Hepatocyte (in vitro differentiated cells): Measurements from ENCODE around the gene ST8SIA1. TPM values are rescaled to one million over a fixed set of nuclear protein-coding genes. Genes with fewer than 3 reads are reported as not detected.

ENCODE experiments used
- DNase-seq: peaks from one replicate; pipeline ENCODE4 v3.0.0-alpha.2; 2016; ENCODE audit warnings: low spot score
- H2AFZ ChIP-seq: fragments of 200-600 bp; sonication (generic); 2 replicates; pipeline ENCODE4 v1.6.0; 2016; ENCODE audit warnings: antibody characterized with exemption, mild to moderate bottlenecking
- H3K27ac ChIP-seq: fragments of 200-600 bp; sonication (generic); 2 replicates; pipeline ENCODE4 v1.5.1; 2016; ENCODE audit warnings: mild to moderate bottlenecking
- H3K27me3 ChIP-seq: fragments of 200-600 bp; sonication (generic); 2 replicates; pipeline ENCODE4 v1.6.1; 2016
- H3K36me3 ChIP-seq: fragments of 200-600 bp; sonication (generic); replicated peaks from 2 replicates; pipeline ENCODE4 v1.5.1; 2016; ENCODE audit warnings: low read depth; ENCODE audit not compliant: insufficient read depth
- H3K4me1 ChIP-seq: fragments of 200-600 bp; sonication (generic); 2 replicates; pipeline ENCODE4 v1.5.1; 2016; ENCODE audit warnings: mild to moderate bottlenecking, moderate library complexity; ENCODE audit not compliant: insufficient read depth
- H3K4me2 ChIP-seq: fragments of 200-600 bp; sonication (generic); 2 replicates; pipeline ENCODE4 v1.6.0; 2016
- H3K4me3 ChIP-seq: fragments of 200-600 bp; sonication (generic); 2 replicates; pipeline ENCODE4 v1.5.1; 2016; ENCODE audit warnings: mild to moderate bottlenecking
- H3K79me2 ChIP-seq: fragments of 200-600 bp; sonication (generic); 2 replicates; pipeline ENCODE4 v1.6.0; 2017; ENCODE audit warnings: mild to moderate bottlenecking
- H3K9me2 ChIP-seq: fragments of 200-600 bp; sonication (generic); replicated peaks from 2 replicates; pipeline ENCODE4 v1.6.0; 2017; ENCODE audit warnings: mild to moderate bottlenecking; ENCODE audit not compliant: insufficient read depth
- H3K9me3 ChIP-seq: fragments of 200-600 bp; sonication (generic); 2 replicates; pipeline ENCODE4 v1.5.1; 2016; ENCODE audit warnings: low read depth, mild to moderate bottlenecking
- H4K20me1 ChIP-seq: fragments of 200-600 bp; sonication (generic); 2 replicates; pipeline ENCODE4 v1.6.0; 2016; ENCODE audit warnings: mild to moderate bottlenecking; ENCODE audit not compliant: insufficient read depth, poor library complexity, severe bottlenecking
- EZH2 ChIP-seq: fragments of 200-600 bp; sonication (generic); IDR thresholded peaks from 2 replicates; pipeline ENCODE4 v1.6.1; 2016; ENCODE audit warnings: antibody characterized with exemption, mild to moderate bottlenecking, borderline replicate concordance
- EZH2phosphoT487 ChIP-seq: fragments of 200-600 bp; sonication (generic); IDR thresholded peaks from one replicate; pipeline ENCODE4 v1.6.1; 2018; ENCODE audit warnings: antibody characterized with exemption, mild to moderate bottlenecking, low read depth, moderate library complexity; ENCODE audit not compliant: unreplicated experiment, severe bottlenecking
- WGBS: methylation state at CpG from one replicate; pipeline ENCODE4 v1.1.6; 2016; ENCODE audit warnings: low lambda C conversion rate; ENCODE audit errors: missing lambda C conversion rate; 5-methylcytosine and 5-hydroxymethylcytosine counted together
- polyA plus RNA-seq: library from polyadenylated mRNA; unstranded; fragments of >200 nt; fragmentation: Nextera tagmentation; extraction: Ambion mirVana; gene quantifications from 2 replicates; pipeline ENCODE4 v1.2.1, GENCODE V29; 2016
- total RNA-seq: library from RNA; depleted of rRNA; stranded (reverse); fragments of >200 nt; gene quantifications from 2 replicates; pipeline ENCODE4 v1.2.3, GENCODE V29; 2014
- TF ChIP-seq, protein P1 (sequence below): fragments of 200-600 bp; sonication (generic); IDR thresholded peaks from 2 replicates; pipeline ENCODE4 v1.5.1; 2016; ENCODE audit warnings: antibody characterized with exemption, mild to moderate bottlenecking; ENCODE audit not compliant: poor library complexity

ST8SIA1 gene
- total and polyA plus RNA-seq, 2 experiments from 2014 or later = 0.88 to 2.0 TPM

GRCh38 chr12:22211128-22211527 is 123.4 kb downstream of the ST8SIA1 start:
- Histone ChIP-seq H3K4me2 (no peak overlapping the region), H3K36me3 (no peaks in the 10 kb centered on the region), H2AFZ (no peak overlapping the region), H3K9me3 (no peaks in the 10 kb centered on the region), H4K20me1 (no peaks in the 10 kb centered on the region), H3K27me3 (no peaks in the 10 kb centered on the region), H3K4me3 (no peak overlapping the region), H3K79me2 (no peaks in the 10 kb centered on the region), H3K9me2 (no peaks in the 10 kb centered on the region), H3K27ac (no peak overlapping the region), H3K4me1 (no peaks in the 10 kb centered on the region)
- no peak for DNase-seq
- TF ChIP-seq EZH2phosphoT487 (no peak), EZH2 (no peak)
- TF ChIP-seq, protein P1, sequence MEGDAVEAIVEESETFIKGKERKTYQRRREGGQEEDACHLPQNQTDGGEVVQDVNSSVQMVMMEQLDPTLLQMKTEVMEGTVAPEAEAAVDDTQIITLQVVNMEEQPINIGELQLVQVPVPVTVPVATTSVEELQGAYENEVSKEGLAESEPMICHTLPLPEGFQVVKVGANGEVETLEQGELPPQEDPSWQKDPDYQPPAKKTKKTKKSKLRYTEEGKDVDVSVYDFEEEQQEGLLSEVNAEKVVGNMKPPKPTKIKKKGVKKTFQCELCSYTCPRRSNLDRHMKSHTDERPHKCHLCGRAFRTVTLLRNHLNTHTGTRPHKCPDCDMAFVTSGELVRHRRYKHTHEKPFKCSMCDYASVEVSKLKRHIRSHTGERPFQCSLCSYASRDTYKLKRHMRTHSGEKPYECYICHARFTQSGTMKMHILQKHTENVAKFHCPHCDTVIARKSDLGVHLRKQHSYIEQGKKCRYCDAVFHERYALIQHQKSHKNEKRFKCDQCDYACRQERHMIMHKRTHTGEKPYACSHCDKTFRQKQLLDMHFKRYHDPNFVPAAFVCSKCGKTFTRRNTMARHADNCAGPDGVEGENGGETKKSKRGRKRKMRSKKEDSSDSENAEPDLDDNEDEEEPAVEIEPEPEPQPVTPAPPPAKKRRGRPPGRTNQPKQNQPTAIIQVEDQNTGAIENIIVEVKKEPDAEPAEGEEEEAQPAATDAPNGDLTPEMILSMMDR = no peak
- 95% methylated on average over 2 of the region's 2 CpGs for WGBS

DNA sequence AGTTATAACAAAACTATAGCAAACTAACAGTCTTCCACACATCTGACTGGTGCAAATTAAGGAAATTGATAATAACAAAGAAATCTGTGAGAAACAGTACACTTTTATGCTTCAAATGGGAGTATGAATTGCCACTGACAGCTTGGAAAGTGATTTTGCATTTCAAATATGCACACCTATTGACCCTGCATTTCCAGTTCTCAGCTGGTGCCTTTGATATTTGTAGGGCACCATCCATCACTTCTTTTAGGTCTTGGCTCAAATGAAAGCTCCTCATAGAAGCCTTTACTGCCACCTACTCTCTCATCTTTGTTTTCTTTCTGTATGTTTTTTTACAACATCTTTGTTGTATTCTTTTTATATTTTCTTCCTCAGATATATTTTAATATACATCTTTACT is 125.1 kb downstream of the ST8SIA1 start:
- H3K4me3 ChIP-seq = no peak overlapping the region
- H4K20me1 ChIP-seq = no peaks in the 10 kb centered on the region
- no peaks in the 10 kb centered on the region for H3K9me3 ChIP-seq
- no peaks in the 10 kb centered on the region for H3K36me3 ChIP-seq
- TF ChIP-seq EZH2 (no peak), EZH2phosphoT487 (no peak)
- TF ChIP-seq, protein P1 = no peak
- no peaks in the 10 kb centered on the region for H3K4me1 ChIP-seq
- no peaks in the 10 kb centered on the region for H3K9me2 ChIP-seq
- no peaks in the 10 kb centered on the region for H3K79me2 ChIP-seq
- H3K27ac ChIP-seq = no peak overlapping the region
- no peak for DNase-seq
- no peak overlapping the region for H2AFZ ChIP-seq
- H3K4me2 ChIP-seq = no peak overlapping the region
- no peaks in the 10 kb centered on the region for H3K27me3 ChIP-seq

- Histone ChIP-seq H2AFZ (no peak overlapping the region), H3K9me3 (no peaks in the 10 kb centered on the region), H3K27ac (no peak overlapping the region), H3K9me2 (no peaks in the 10 kb centered on the region), H3K4me1 (no peaks in the 10 kb centered on the region), H3K4me3 (no peak overlapping the region), H3K4me2 (no peak overlapping the region), H4K20me1 (no peaks in the 10 kb centered on the region), H3K79me2 (no peaks in the 10 kb centered on the region), H3K36me3 (no peaks in the 10 kb centered on the region), H3K27me3 (no peaks in the 10 kb centered on the region)
- TF ChIP-seq EZH2phosphoT487 = no peak
- no peak for TF ChIP-seq EZH2
- no peak for DNase-seq
- WGBS = 95% methylated on average over 6 of the region's 6 CpGs
These were observed 128.3 kb downstream of the ST8SIA1 start for GRCh38 chr12:22206111-22206728.

GRCh38 chr12:22204391-22204790 is 130.1 kb downstream of the ST8SIA1 start:
- no peak overlapping the region for H3K27ac ChIP-seq
- no peak overlapping the region for H3K4me3 ChIP-seq
- no peaks in the 10 kb centered on the region for H3K27me3 ChIP-seq
- H4K20me1 ChIP-seq = no peaks in the 10 kb centered on the region
- no peak for DNase-seq
- TF ChIP-seq, protein P1 = no peak
- no peak for TF ChIP-seq EZH2phosphoT487
- H3K4me1 ChIP-seq = no peaks in the 10 kb centered on the region
- no peaks in the 10 kb centered on the region for H3K9me3 ChIP-seq
- no peak overlapping the region for H2AFZ ChIP-seq
- H3K79me2 ChIP-seq = no peaks in the 10 kb centered on the region
- H3K9me2 ChIP-seq = no peaks in the 10 kb centered on the region
- no peak overlapping the region for H3K4me2 ChIP-seq
- no peaks in the 10 kb centered on the region for H3K36me3 ChIP-seq
- WGBS = 76% methylated on average over 1 of the region's 1 CpG
